Activated naive CD4-positive, alpha-beta T cell treated with anti-CD3 and anti-CD28 coated beads, Interleukin-2, amount 10 ng/mL, durations not matched to agents 7 days and 5 days (primary cell): ENCODE results near the gene ADAMTS4.

Experiments
- CTCF ChIA-PET: fragments of 350-600 bp; sonication (Branson Sonifier 250); formaldehyde crosslinking; loops from one replicate; lab custom pipeline; 2021; ENCODE audit warnings: antibody characterized with exemption; lab: Charles Lee
- DNase-seq: peaks from one replicate; pipeline ENCODE4 v3.0.0-alpha.2; 2020
- H3K27ac Mint-ChIP-seq: one replicate; pipeline ENCODE4 v1.8.0; 2021; ENCODE audit warnings: mild to moderate bottlenecking, moderate library complexity, mixed read lengths
- H3K27me3 Mint-ChIP-seq: one replicate; pipeline ENCODE4 v1.8.0; 2021; ENCODE audit warnings: mild to moderate bottlenecking, mixed read lengths
- H3K36me3 Mint-ChIP-seq: one replicate; pipeline ENCODE4 v1.8.0; 2021; ENCODE audit warnings: mixed read lengths
- H3K4me1 Mint-ChIP-seq: one replicate; pipeline ENCODE4 v1.8.0; 2021; ENCODE audit warnings: mixed read lengths
- H3K4me3 Mint-ChIP-seq: one replicate; pipeline ENCODE4 v1.8.0; 2021; ENCODE audit warnings: mild to moderate bottlenecking, moderate library complexity, mixed read lengths
- H3K9me3 Mint-ChIP-seq: one replicate; pipeline ENCODE4 v1.8.0; 2021; ENCODE audit warnings: mixed read lengths

ADAMTS4 gene

DNA sequence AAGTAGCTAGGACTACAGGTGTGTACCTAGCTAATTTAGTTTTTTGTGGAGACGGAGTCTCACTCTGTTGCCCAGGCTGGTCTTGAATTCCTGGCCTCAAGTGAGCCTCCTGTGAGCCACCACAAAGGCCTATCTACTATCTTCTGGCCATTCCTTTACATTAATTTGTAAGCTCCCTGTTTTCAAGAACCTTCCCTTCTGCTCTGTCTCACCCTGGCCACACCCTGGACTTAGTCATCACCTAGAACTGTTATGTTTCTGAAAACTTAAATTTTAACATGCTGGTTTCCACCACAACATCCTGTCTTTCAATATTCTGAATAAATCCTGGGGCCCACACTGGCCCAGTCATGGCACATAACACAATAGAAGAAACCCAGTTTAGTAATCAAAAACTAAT lies 16.6 kb downstream of the ADAMTS4 start:
- H3K27ac Mint-ChIP-seq = peak overlapping the region; percentile 97
- peaks cover 13% of the 10 kb centered on the region for H3K36me3 Mint-ChIP-seq
- peak; percentile 70 for DNase-seq
- H3K4me3 Mint-ChIP-seq = peak overlapping the region; percentile 19
- CTCF ChIA-PET = interaction anchor here (0.8 to 4.9 kb wide), 16 partner anchors 10 to 201 kb away, joined by 3 to 53 read pairs (median 6); partner anchors contain the start of genes APOA2, ARHGAP30, NDUFS2 and PPOX
- H3K4me1 Mint-ChIP-seq = peaks cover 85% of the 10 kb centered on the region
- H3K9me3 Mint-ChIP-seq = no peaks in the 10 kb centered on the region
- H3K27me3 Mint-ChIP-seq = no peaks in the 10 kb centered on the region

DNA sequence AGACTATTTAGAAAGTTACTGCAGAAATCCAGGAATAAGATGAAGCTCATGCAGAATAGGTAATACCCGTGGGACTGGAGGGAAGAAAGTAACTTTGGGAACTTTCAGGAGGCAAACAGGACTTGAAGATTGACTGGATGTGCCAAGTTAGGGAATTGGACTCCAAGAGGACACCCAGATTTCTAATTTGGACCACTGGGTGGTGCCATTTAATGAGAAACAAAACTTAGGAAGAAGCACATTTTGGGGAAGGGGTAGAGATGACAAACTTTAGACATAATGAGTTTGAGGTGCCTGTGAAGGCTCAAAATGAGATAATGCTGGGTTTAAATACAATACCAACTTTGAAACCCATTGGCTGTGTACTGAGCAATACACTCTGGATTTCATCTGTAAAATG lies 18.2 kb downstream of the ADAMTS4 start:
- no peak for DNase-seq
- H3K27me3 Mint-ChIP-seq = no peaks in the 10 kb centered on the region
- CTCF ChIA-PET = interaction anchor here (0.8 to 4.9 kb wide), 16 partner anchors 11 to 202 kb away, joined by 3 to 53 read pairs (median 4); partner anchors contain the start of genes APOA2, CFAP126, PPOX and TOMM40L
- H3K4me3 Mint-ChIP-seq = no peak overlapping the region
- H3K9me3 Mint-ChIP-seq = no peaks in the 10 kb centered on the region
- peaks cover 85% of the 10 kb centered on the region for H3K4me1 Mint-ChIP-seq
- H3K36me3 Mint-ChIP-seq = peaks cover 23% of the 10 kb centered on the region
- H3K27ac Mint-ChIP-seq = peak overlapping the region; percentile 81

DNA sequence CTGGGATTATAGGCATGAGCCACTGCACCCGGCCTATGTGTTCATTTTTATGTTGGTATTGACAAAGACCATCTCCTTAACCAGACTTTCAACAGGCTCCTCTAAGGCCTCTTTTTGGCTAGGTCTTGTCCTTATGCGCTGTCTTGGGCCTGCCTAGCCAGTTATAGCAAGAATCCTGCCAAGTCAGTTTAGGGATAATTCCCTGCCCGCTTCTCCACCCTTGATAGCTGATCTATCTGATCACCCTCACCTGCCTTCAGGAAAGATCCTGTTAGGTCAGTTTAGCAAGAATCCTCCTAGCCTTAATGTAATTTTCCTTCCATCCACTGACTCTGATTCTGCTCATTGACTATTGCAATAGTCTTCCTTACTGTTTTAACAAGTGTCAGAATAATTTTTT lies 19.2 kb downstream of the ADAMTS4 start:
- no peak overlapping the region for H3K27ac Mint-ChIP-seq

DNA sequence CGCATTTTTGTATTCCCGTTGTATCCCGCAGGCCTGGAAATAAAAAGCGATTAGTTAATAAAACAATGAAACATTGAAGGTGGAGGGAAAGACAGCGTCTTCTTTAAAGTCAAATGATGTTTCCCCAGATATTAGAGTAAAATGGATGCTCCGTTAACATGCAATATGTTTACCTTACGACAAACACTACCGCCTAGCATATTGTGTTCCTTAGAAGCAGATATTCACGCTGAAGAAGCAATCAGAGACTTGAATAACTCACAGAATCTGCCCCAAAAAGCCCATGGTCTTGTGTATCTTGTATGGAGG lies 21.0 kb downstream of the ADAMTS4 start:
- peak overlapping the region; percentile 95 for H3K27ac Mint-ChIP-seq
- CTCF ChIA-PET = interaction anchor here (0.6 to 3.0 kb wide), 3 partner anchors 12 to 47 kb away, joined by 3 to 12 read pairs (median 3); partner anchors contain the start of genes PPOX and TOMM40L
- H3K36me3 Mint-ChIP-seq = peaks cover 45% of the 10 kb centered on the region
- no peaks in the 10 kb centered on the region for H3K9me3 Mint-ChIP-seq
- H3K4me1 Mint-ChIP-seq = peaks cover 75% of the 10 kb centered on the region
- H3K4me3 Mint-ChIP-seq = peak overlapping the region; percentile 94
- DNase-seq = no peak
- H3K27me3 Mint-ChIP-seq = no peaks in the 10 kb centered on the region

More for the DNA sequence above, 19.2 kb downstream of the ADAMTS4 start:
- H3K4me3 Mint-ChIP-seq = no peak overlapping the region
- no peaks in the 10 kb centered on the region for H3K27me3 Mint-ChIP-seq
- H3K36me3 Mint-ChIP-seq = peaks cover 31% of the 10 kb centered on the region
- H3K4me1 Mint-ChIP-seq = peaks cover 87% of the 10 kb centered on the region
- CTCF ChIA-PET = interaction anchor here (1.3 to 4.9 kb wide), 6 partner anchors 10 to 203 kb away, joined by 3 to 48 read pairs (median 20); partner anchors contain the start of genes APOA2, PPOX and TOMM40L
- DNase-seq = no peak
- H3K9me3 Mint-ChIP-seq = no peaks in the 10 kb centered on the region

DNA sequence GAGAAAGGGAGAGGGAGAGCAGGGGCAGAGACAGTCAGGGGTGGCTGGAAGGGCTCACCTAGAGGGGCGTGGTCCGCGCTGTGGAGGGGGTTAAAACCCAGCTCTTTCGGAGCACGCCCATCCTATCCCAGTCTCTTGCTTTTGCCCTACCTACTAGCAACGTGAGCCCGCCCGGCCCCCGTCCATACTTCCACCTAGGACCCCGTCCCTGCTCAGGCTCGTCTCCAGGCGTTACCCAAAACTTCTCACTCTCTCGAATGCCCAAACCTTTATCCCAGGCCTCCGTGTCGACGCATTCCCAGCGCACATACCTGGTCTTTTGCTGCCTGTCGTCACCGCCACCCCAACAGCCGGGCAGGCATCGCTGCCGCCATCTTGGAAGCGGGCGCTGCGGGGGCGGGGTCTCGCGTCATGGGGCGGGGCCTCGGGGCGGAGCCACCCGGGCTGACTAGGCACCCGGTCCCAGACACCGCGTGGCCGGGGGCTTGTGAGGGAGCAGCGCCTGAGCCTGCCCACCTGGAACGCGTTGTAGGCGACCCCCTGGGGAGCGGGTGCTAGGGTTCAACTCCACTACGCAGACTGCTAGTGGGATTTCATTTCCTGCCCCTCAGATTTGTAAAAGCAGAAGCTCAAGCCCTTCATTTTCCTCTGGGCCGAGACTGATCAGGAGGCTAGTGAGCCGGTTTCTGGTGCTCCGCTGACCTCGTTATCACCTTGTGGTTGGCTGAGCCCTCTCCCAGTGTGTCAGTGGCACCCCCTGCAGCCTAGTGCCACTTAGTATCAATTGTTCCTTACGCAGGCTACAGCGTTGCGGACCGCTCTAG lies 21.5 kb downstream of the ADAMTS4 start, which contains the start of gene B4GALT3:
Gene B4GALT3, minus strand, starts transcription at position 396 of the 824 bp plus-strand sequence. CDS start 1,447 bp downstream, outside the sequence.
- Mint-ChIP-seq H3K4me1 (peaks cover 72% of the 10 kb centered on the region), H3K27ac (peak within 1 kb of the TSS; percentile 95), H3K27me3 (no peaks in the 10 kb centered on the region), H3K36me3 (peaks cover 48% of the 10 kb centered on the region), H3K4me3 (peak within 1 kb of the TSS; percentile 94), H3K9me3 (no peaks in the 10 kb centered on the region)
- peak; percentile 96 for DNase-seq
- CTCF ChIA-PET = interaction anchor here (0.6 to 3.0 kb wide), 5 partner anchors 9 to 205 kb away, joined by 3 to 12 read pairs (median 3); partner anchors contain the start of genes PPOX and TOMM40L

DNA sequence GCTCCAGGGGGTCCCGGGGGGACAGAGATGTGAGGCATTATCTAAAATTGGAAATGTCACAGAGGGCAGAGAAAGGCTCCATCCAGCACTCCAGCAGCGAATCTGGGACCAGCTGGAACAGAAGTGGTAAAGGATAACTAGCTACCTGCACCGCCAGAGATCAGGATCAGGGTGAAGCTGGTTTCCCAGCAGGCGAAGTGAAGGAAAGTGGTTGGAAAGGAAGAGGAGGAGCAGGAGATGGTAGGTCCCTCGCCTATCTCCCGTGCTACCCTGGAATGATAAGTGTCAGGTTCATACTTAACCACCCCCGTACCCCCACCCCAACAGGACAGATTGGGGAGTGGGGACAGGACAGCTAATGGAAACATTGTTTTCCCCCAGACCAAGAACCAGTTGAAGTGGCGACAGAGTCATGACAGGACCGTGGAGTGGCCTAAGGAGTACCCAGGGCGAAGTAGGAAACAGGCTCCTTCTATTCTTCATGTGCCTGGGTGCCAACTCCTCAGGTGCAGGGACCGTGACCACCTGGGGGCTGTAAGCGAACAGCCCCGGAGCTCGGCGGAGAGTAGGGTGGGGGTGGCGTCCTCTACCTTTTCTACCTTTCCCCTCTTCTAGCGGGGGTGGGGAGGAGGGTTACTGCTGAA lies 22.3 kb downstream of the ADAMTS4 start:
- H3K9me3 Mint-ChIP-seq = no peaks in the 10 kb centered on the region
- CTCF ChIA-PET = interaction anchor here (0.9 to 3.0 kb wide), 4 partner anchors 9 to 206 kb away, joined by 3 to 12 read pairs (median 4); partner anchors contain the start of gene TOMM40L
- H3K27me3 Mint-ChIP-seq = no peaks in the 10 kb centered on the region
- no peak for DNase-seq
- H3K36me3 Mint-ChIP-seq = peaks cover 49% of the 10 kb centered on the region
- peak overlapping the region; percentile 95 for H3K27ac Mint-ChIP-seq
- H3K4me1 Mint-ChIP-seq = peaks cover 64% of the 10 kb centered on the region
- peak overlapping the region; percentile 94 for H3K4me3 Mint-ChIP-seq

DNA sequence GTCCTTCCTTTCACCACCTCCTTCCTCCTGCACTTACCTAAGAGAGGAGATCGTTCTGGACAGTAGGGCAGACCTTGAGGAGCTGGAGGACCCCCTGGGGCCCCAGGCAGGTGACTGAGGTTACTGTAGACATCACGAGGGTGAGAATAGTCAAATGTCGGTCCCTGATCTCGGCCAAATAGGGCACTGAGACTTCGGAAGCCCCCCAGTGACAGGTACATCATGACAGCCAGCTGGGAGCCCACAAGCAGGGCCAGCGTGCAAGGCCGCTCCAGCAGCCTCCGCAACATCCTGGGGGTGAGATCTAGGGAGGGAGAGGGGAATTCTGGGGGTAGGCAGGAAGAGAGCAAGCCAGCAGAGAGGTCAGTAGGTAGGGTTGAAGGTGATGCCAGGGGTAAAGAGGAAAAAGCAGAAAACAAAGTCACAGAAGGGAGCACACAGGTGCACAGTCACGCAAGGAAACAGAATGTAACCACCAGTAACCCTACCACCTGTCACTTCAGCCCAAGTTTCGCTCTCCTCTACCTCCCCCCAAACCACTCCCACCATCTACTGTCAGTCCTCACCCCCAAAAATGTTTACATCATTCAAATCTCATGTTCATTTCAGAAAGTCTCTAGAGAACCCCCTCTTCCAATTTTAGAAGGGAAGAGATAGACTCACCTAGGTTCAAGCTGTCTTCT lies 22.9 kb downstream of the ADAMTS4 start:
- H3K4me1 Mint-ChIP-seq = peaks cover 59% of the 10 kb centered on the region
- peak overlapping the region; percentile 95 for H3K27ac Mint-ChIP-seq
- CTCF ChIA-PET = interaction anchor here (0.9 to 3.0 kb wide), 4 partner anchors 8 to 49 kb away, joined by 3 to 12 read pairs (median 3); partner anchors contain the start of gene TOMM40L
- H3K36me3 Mint-ChIP-seq = peaks cover 55% of the 10 kb centered on the region
- no peaks in the 10 kb centered on the region for H3K9me3 Mint-ChIP-seq
- no peak for DNase-seq
- H3K27me3 Mint-ChIP-seq = no peaks in the 10 kb centered on the region
- peak overlapping the region; percentile 94 for H3K4me3 Mint-ChIP-seq

DNA sequence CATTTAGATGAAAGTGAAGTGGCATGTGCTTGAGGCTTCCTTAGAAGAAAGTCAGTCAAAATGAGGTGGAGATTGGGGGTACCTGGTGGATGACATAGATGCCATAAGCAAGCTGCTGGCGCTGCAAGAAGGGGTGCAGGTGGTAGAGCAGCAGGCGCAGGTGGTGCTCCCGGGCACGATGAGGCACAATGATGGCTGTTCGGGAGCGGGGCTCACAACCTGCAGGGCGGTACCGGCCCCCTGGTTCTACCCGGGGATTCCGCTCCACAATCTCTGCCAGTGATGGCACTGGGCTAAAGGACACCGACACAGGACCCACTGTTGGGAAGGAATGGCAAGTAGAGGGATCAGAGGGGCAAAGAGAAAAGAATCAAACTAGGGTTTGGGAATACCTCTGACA lies 23.9 kb downstream of the ADAMTS4 start:
- Mint-ChIP-seq H3K36me3 (peaks cover 51% of the 10 kb centered on the region), H3K27me3 (no peaks in the 10 kb centered on the region), H3K4me1 (peaks cover 50% of the 10 kb centered on the region), H3K9me3 (no peaks in the 10 kb centered on the region), H3K4me3 (no peak overlapping the region), H3K27ac (peak overlapping the region; percentile 50)
- CTCF ChIA-PET = interaction anchor here (1.1 to 3.0 kb wide), 2 partner anchors 11 to 50 kb away, joined by 3 to 12 read pairs; partner anchors contain the start of gene TOMM40L
- no peak for DNase-seq

DNA sequence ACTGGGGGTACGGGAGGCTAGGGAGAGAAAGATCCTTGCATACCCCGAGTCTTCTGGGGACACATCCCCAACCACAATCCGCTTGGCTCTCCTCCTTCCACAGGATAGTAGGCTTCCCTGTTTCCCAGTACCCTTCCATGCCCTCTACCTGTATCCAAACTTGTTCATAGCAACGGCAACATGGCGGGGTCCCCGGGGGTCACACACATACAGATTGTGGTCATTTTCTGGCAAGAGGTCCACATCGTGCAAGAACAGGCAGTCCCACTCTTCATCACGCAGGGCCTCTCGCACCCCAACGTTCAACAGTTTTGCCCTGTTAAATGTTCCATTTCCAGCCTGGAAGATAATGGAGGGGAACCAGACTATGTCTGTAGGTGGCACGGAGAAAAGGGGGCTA lies 25.1 kb downstream of the ADAMTS4 start:
- Mint-ChIP-seq H3K27ac (no peak overlapping the region), H3K36me3 (peaks cover 57% of the 10 kb centered on the region), H3K4me3 (no peak overlapping the region), H3K4me1 (peaks cover 46% of the 10 kb centered on the region), H3K9me3 (no peaks in the 10 kb centered on the region), H3K27me3 (no peaks in the 10 kb centered on the region)
- CTCF ChIA-PET = interaction anchor here (0.8 kb wide), 1 partner anchor 8 kb away, joined by 3 read pairs; no protein-coding TSS in a partner anchor
- no peak for DNase-seq

DNA sequence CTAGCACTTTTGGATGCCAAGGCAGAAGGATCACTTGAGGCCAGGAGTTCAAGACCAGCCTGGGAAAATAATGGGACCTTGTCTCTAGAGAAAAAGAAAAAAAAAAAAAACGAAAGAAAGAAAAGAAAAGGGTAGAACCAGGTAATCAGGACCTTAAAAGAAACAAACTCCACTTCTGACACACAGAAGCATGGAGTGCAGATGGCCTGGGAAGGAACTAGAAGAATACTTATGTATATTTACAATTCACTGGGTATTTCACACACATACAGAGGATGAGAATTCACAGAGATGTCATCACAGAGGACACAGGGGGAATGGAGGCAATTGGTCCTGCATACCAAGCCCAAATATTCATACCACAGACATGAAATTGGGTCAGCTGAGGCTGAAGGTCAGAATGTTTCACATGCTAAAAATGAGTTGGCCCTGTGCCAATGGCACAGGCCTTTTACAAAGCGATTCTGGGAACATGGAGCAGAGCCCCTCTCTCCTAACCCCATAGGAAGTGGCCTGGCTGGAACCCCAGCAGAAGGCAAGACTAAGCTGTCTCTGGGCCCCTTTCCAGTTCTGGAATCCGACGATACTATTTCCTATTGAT lies 26.0 kb downstream of the ADAMTS4 start:
- Mint-ChIP-seq H3K27ac (peak overlapping the region; percentile 9), H3K27me3 (no peaks in the 10 kb centered on the region), H3K4me1 (peaks cover 48% of the 10 kb centered on the region), H3K4me3 (no peak overlapping the region), H3K36me3 (peaks cover 59% of the 10 kb centered on the region), H3K9me3 (no peaks in the 10 kb centered on the region)
- CTCF ChIA-PET = interaction anchor here (0.8 kb wide), 1 partner anchor 9 kb away, joined by 3 read pairs; no protein-coding TSS in a partner anchor
- no peak for DNase-seq

DNA sequence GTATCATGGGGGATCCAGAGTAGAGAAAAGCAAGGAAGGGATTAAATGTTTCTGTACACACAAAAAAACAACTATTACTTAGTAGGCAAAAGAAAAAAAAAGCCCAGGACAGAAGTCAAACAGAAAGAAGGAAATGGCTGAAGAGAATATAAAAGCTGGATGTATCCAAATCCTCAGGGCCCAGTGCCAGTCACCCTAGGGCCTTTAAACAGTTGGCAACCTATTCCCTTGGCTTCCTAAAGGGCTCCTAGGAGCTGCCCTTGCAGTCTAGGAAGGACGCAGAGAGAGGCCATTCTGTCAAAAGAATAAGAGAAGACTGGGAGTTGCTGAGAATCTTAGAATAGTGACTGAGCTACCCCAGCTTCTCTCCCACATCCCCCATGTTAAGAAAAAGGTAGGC lies 26.5 kb downstream of the ADAMTS4 start:
- H3K36me3 Mint-ChIP-seq = peaks cover 59% of the 10 kb centered on the region
- CTCF ChIA-PET = no interaction called here

DNA sequence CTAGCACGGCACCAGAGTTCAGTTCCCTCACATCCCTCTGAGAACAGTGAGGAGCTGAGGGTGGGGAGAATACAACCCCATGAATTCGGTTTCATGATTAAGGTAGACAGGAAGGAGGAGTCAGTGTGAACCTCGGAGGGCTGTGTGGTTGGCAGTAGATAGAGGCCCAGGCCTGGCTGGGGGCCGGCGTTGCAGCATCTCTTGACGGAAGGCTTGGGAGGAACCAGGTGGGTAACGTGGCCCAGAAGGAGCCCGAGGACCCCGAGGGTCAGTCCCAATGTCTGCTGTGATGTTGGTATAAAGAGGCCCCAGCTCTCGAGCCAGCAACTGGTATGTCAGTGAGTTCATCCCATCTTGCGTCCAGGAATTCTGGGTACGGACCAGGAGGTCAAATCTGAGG lies 27.2 kb downstream of the ADAMTS4 start:
- H3K4me3 Mint-ChIP-seq = no peak overlapping the region
- peaks cover 61% of the 10 kb centered on the region for H3K36me3 Mint-ChIP-seq
- peaks cover 46% of the 10 kb centered on the region for H3K4me1 Mint-ChIP-seq
- DNase-seq = no peak
- H3K27me3 Mint-ChIP-seq = no peaks in the 10 kb centered on the region
- H3K27ac Mint-ChIP-seq = no peak overlapping the region
- CTCF ChIA-PET = interaction anchor here (1.3 to 1.7 kb wide), 2 partner anchors 10 to 210 kb away, joined by 4 to 6 read pairs; no protein-coding TSS in a partner anchor
- H3K9me3 Mint-ChIP-seq = no peaks in the 10 kb centered on the region

More for the DNA sequence above, 26.5 kb downstream of the ADAMTS4 start:
- no peak for DNase-seq
- peaks cover 47% of the 10 kb centered on the region for H3K4me1 Mint-ChIP-seq
- H3K27me3 Mint-ChIP-seq = no peaks in the 10 kb centered on the region
- H3K27ac Mint-ChIP-seq = peak overlapping the region; percentile 9
- no peak overlapping the region for H3K4me3 Mint-ChIP-seq
- H3K9me3 Mint-ChIP-seq = no peaks in the 10 kb centered on the region

DNA sequence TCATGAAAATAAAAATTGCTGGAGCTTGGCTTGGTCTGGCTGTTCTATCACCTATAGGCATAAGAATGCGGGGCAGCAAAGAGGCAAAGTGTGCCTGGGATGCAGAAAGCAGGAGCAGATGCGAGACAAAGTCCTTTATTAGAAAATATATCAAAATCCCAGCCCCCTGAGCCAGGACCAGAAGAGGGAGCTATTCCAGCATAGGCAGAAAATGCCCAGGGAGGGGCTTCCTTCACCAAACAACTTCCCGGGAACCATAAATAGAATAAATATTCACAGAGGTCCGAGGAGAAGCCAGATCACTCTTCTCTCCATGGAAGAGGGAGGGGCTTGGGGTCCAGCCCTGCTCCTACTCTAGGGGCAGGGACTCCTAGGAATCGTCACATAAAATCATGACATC lies 27.7 kb downstream of the ADAMTS4 start:
- CTCF ChIA-PET = interaction anchor here (1.2 to 1.7 kb wide), 3 partner anchors 11 to 210 kb away, joined by 3 to 6 read pairs (median 4); no protein-coding TSS in a partner anchor
- no peak overlapping the region for H3K4me3 Mint-ChIP-seq
- H3K36me3 Mint-ChIP-seq = peaks cover 56% of the 10 kb centered on the region
- DNase-seq = no peak
- H3K4me1 Mint-ChIP-seq = peaks cover 41% of the 10 kb centered on the region
- H3K27me3 Mint-ChIP-seq = no peaks in the 10 kb centered on the region
- no peak overlapping the region for H3K27ac Mint-ChIP-seq
- no peaks in the 10 kb centered on the region for H3K9me3 Mint-ChIP-seq
